Measurements from ENCODE around the gene ANKRD37. TPM values are rescaled to one million over a fixed set of nuclear protein-coding genes. Genes with fewer than 3 reads are reported as not detected.
"Not testable (repeated sequence)": the region's sequence is repeated elsewhere in the genome, so short reads cannot be mapped to it uniquely, and the experiment has no call there.

Gene ANKRD37
- total RNA-seq, 1 donor from 2014 or later, result 6.1 TPM

GRCh38 chr4:185358959-185359358 lies 37.7 kb upstream of the ANKRD37 start:
- H3K27ac ChIP-seq (ENCODE audit: low read depth, low read length), result peak overlapping the region; percentile 94
- Mint-ChIP-seq H3K9me3 (ENCODE audit: unreplicated experiment) (peaks cover 2% of the 10 kb centered on the region), H3K27ac (ENCODE audit: unreplicated experiment) (peak overlapping the region; percentile 87), H3K27me3 (ENCODE audit: low read depth, unreplicated experiment) (no peaks in the 10 kb centered on the region), H3K36me3 (ENCODE audit: low read depth, unreplicated experiment) (peaks cover 7% of the 10 kb centered on the region), H3K4me3 (ENCODE audit: unreplicated experiment) (no peak overlapping the region), H3K4me1 (ENCODE audit: low read depth, unreplicated experiment) (peaks cover 27% of the 10 kb centered on the region)
- H3K4me1 ChIP-seq (ENCODE audit: insufficient read depth, low read length), result peaks cover 36% of the 10 kb centered on the region
- DNase-seq (ENCODE audit: low read depth) (peak; percentile 86), FAIRE-seq (no peak)
- H2AFZ ChIP-seq (ENCODE audit: low read depth, low read length), result no peak overlapping the region
- no peaks in the 10 kb centered on the region for H3K79me2 ChIP-seq (ENCODE audit: insufficient read depth, low read length)
- no peaks in the 10 kb centered on the region for H3K27me3 ChIP-seq (ENCODE audit: insufficient read depth, low read length)
- TF ChIP-seq EZH2 (IDR thresholded peaks at IDR 0.05; ENCODE audit: insufficient read depth, low read length), result no peak
- TF ChIP-seq CTCF (IDR thresholded peaks at IDR 0.05; ENCODE audit: insufficient read depth, low read depth, low read length), result no peak
- H3K9me3 ChIP-seq (ENCODE audit: insufficient read depth, low read depth, low read length), result no peaks in the 10 kb centered on the region
- H3K36me3 ChIP-seq (ENCODE audit: insufficient read depth, low read length), result peaks cover 5% of the 10 kb centered on the region
- no peak overlapping the region for H3K4me3 ChIP-seq (ENCODE audit: insufficient read depth, low read depth, low read length)
- no peaks in the 10 kb centered on the region for H4K20me1 ChIP-seq (ENCODE audit: insufficient read depth, low read length)
- peak overlapping the region; percentile 65 for H3K9ac ChIP-seq (ENCODE audit: low read length)
- H3K4me2 ChIP-seq (ENCODE audit: low read length), result peak overlapping the region; percentile 53

DNA sequence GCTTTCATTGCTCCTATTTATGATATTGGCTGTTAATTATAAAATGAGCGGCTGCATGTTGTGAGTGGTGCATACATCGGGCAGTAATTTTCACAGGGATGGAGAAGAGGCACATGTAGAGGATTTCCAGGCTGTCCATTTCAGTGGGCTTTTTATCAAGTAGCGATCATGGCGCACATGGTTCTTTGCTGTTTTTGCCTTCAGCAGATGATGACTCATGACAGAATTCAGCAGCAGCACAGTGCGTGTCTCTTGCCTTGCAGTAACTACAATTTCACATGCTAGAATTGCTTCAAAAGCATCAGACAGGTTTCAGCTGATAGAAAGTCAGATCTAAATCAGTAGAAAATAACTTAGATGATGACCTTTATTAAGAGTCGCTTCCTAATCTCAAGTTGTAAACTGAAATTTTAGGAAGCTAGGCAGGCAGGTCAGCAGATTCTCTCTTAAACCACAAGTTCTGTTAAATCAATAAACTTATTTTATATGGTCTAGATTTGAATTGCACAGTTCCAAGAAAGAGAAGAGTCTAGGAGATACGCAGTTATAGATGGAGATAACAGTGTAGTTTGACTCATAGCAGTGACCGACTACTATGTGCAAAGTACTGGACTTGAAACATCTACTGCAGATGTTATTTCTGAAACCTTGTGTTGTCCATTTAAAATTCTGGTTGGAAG lies 36.7 kb upstream of the ANKRD37 start:
- TF ChIP-seq EZH2 (IDR thresholded peaks at IDR 0.05; ENCODE audit: insufficient read depth, low read length), result no peak
- no peak for TF ChIP-seq CTCF (IDR thresholded peaks at IDR 0.05; ENCODE audit: insufficient read depth, low read depth, low read length)
- Histone ChIP-seq H3K79me2 (ENCODE audit: insufficient read depth, low read length) (no peaks in the 10 kb centered on the region), H3K9ac (ENCODE audit: low read length) (peak overlapping the region; percentile 65), H3K27me3 (ENCODE audit: insufficient read depth, low read length) (no peaks in the 10 kb centered on the region), H3K36me3 (ENCODE audit: insufficient read depth, low read length) (peaks cover 5% of the 10 kb centered on the region), H3K27ac (ENCODE audit: low read depth, low read length) (peak overlapping the region; percentile 94), H3K9me3 (ENCODE audit: insufficient read depth, low read depth, low read length) (no peaks in the 10 kb centered on the region), H3K4me1 (ENCODE audit: insufficient read depth, low read length) (peaks cover 36% of the 10 kb centered on the region), H3K4me3 (ENCODE audit: insufficient read depth, low read depth, low read length) (no peak overlapping the region), H3K4me2 (ENCODE audit: low read length) (peak overlapping the region; percentile 53), H2AFZ (ENCODE audit: low read depth, low read length) (no peak overlapping the region), H4K20me1 (ENCODE audit: insufficient read depth, low read length) (no peaks in the 10 kb centered on the region)
- Mint-ChIP-seq H3K27ac (ENCODE audit: unreplicated experiment) (peak overlapping the region; percentile 87), H3K4me1 (ENCODE audit: low read depth, unreplicated experiment) (peaks cover 27% of the 10 kb centered on the region), H3K4me3 (ENCODE audit: unreplicated experiment) (no peak overlapping the region), H3K36me3 (ENCODE audit: low read depth, unreplicated experiment) (peaks cover 3% of the 10 kb centered on the region), H3K27me3 (ENCODE audit: low read depth, unreplicated experiment) (no peaks in the 10 kb centered on the region), H3K9me3 (ENCODE audit: unreplicated experiment) (peaks cover 2% of the 10 kb centered on the region)
- FAIRE-seq, result peak; percentile 47
- peak; percentile 84 for DNase-seq (ENCODE audit: low read depth)

DNA sequence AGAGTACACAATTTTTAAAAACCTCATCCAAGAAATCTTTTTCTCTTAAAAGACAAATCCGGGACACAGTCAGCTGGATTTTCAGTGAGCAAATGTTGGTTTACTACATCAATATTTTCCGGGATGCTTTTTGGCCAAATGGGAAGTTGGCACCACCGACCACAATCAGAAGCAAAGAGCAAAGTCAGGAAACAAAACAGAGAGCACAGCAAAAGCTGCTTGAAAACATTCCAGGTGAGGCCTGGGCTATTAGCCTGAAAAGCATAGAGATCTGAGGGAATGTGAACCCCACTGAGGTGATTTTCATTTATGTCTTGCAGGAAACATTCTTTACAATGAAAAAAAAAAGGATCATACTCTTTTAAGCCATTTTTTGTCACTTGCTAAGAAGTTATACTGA lies 34.8 kb upstream of the ANKRD37 start:
- H3K27ac Mint-ChIP-seq (ENCODE audit: unreplicated experiment), result no peak overlapping the region
- Histone ChIP-seq H3K27me3 (ENCODE audit: insufficient read depth, low read length) (no peaks in the 10 kb centered on the region), H3K9ac (ENCODE audit: low read length) (no peak overlapping the region), H2AFZ (ENCODE audit: low read depth, low read length) (no peak overlapping the region), H4K20me1 (ENCODE audit: insufficient read depth, low read length) (no peaks in the 10 kb centered on the region), H3K27ac (ENCODE audit: low read depth, low read length) (no peak overlapping the region), H3K4me3 (ENCODE audit: insufficient read depth, low read depth, low read length) (no peak overlapping the region), H3K9me3 (ENCODE audit: insufficient read depth, low read depth, low read length) (no peaks in the 10 kb centered on the region), H3K4me1 (ENCODE audit: insufficient read depth, low read length) (peaks cover 36% of the 10 kb centered on the region), H3K79me2 (ENCODE audit: insufficient read depth, low read length) (no peaks in the 10 kb centered on the region), H3K36me3 (ENCODE audit: insufficient read depth, low read length) (peaks cover 7% of the 10 kb centered on the region), H3K4me2 (ENCODE audit: low read length) (no peak overlapping the region)
- H3K4me1 Mint-ChIP-seq (ENCODE audit: low read depth, unreplicated experiment), result peaks cover 26% of the 10 kb centered on the region
- FAIRE-seq (no peak), DNase-seq (ENCODE audit: low read depth) (no peak)
- no peaks in the 10 kb centered on the region for H3K27me3 Mint-ChIP-seq (ENCODE audit: low read depth, unreplicated experiment)
- no peak overlapping the region for H3K4me3 Mint-ChIP-seq (ENCODE audit: unreplicated experiment)
- peaks cover 2% of the 10 kb centered on the region for H3K36me3 Mint-ChIP-seq (ENCODE audit: low read depth, unreplicated experiment)
- peaks cover 2% of the 10 kb centered on the region for H3K9me3 Mint-ChIP-seq (ENCODE audit: unreplicated experiment)
- TF ChIP-seq CTCF (IDR thresholded peaks at IDR 0.05; ENCODE audit: insufficient read depth, low read depth, low read length) (no peak), EZH2 (IDR thresholded peaks at IDR 0.05; ENCODE audit: insufficient read depth, low read length) (no peak)

DNA sequence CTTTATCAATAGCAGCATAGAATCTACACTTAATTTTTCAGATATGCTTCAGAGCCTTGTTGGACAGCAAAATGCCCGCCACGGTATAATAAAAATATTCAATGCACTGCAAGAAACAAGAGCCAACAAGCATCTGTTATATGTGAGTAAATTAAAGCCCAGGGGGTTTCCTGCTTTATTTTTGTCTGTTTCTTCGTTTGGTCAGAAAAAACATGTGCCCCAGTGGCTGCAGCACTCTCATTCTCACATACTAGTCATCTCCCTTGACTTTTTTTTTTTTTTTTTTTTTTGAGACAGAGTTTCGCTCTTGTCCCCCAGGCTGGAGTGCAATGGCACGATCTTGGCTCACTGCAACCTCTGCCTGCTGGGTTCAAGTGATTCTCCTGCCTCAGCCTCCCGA lies 34.1 kb upstream of the ANKRD37 start:
- H3K4me3 ChIP-seq (ENCODE audit: insufficient read depth, low read depth, low read length); H3K9ac ChIP-seq (ENCODE audit: low read length); H3K79me2 ChIP-seq (ENCODE audit: insufficient read depth, low read length); H3K27ac ChIP-seq (ENCODE audit: low read depth, low read length); H3K36me3 ChIP-seq (ENCODE audit: insufficient read depth, low read length); H3K27me3 Mint-ChIP-seq (ENCODE audit: low read depth, unreplicated experiment); H3K27me3 ChIP-seq (ENCODE audit: insufficient read depth, low read length); FAIRE-seq; H3K36me3 Mint-ChIP-seq (ENCODE audit: low read depth, unreplicated experiment); H4K20me1 ChIP-seq (ENCODE audit: insufficient read depth, low read length); DNase-seq (ENCODE audit: low read depth); H3K27ac Mint-ChIP-seq (ENCODE audit: unreplicated experiment); H3K9me3 Mint-ChIP-seq (ENCODE audit: unreplicated experiment); H3K4me3 Mint-ChIP-seq (ENCODE audit: unreplicated experiment); H3K4me2 ChIP-seq (ENCODE audit: low read length); H3K9me3 ChIP-seq (ENCODE audit: insufficient read depth, low read depth, low read length); H2AFZ ChIP-seq (ENCODE audit: low read depth, low read length): not testable (repeated sequence)
- peaks cover 20% of the 10 kb centered on the region for H3K4me1 Mint-ChIP-seq (ENCODE audit: low read depth, unreplicated experiment)
- peaks cover 32% of the 10 kb centered on the region for H3K4me1 ChIP-seq (ENCODE audit: insufficient read depth, low read length)
